ENCODE measurements around the gene NQO1.

GRCh38 chr16:69756705-69757104 lies 30.3 kb upstream of the NQO1 start:
- TF ChIP-seq CTCF (IDR thresholded peaks at IDR 0.05) (no peak), EZH2 (IDR thresholded peaks at IDR 0.05; ENCODE audit: borderline replicate concordance, insufficient read depth, low read depth, low read length, poor library complexity, severe bottlenecking) (no peak)
